ENCODE results near the gene EPHA3. TPM values are rescaled to one million over a fixed set of nuclear protein-coding genes. Genes with fewer than 3 reads are reported as not detected.

The EPHA3 gene
- total RNA-seq, 1 experiment from 2014 or later = 0.74 TPM

- POLR2A ChIA-PET = no interaction called here
- Mint-ChIP-seq H3K4me1 (no peaks in the 10 kb centered on the region), H3K36me3 (peaks cover 9% of the 10 kb centered on the region), H3K27ac (no peak overlapping the region), H3K9me3 (peaks cover 17% of the 10 kb centered on the region), H3K4me3 (no peak overlapping the region), H3K27me3 (ENCODE audit: low read depth) (no peaks in the 10 kb centered on the region)
- no peak for ATAC-seq
- CTCF ChIA-PET = no interaction called here
- no peak for TF ChIP-seq ZMAT4 (CRISPR knock-in tag; IDR thresholded peaks at IDR 0.05)
- TF ChIP-seq ZNF317 (CRISPR knock-in tag; IDR thresholded peaks at IDR 0.05; ENCODE audit: borderline replicate concordance, low read depth) = no peak
- TF ChIP-seq KAT7 (CRISPR knock-in tag; IDR thresholded peaks at IDR 0.05; ENCODE audit: borderline replicate concordance) = no peak
- no peak for TF ChIP-seq PRDM15 (CRISPR knock-in tag; IDR thresholded peaks at IDR 0.05)
- TF ChIP-seq NFATC4 (CRISPR knock-in tag; IDR thresholded peaks at IDR 0.05) = no peak
- no peak for DNase-seq (ENCODE audit: low spot score)
Observed at GRCh38 chr3:89079944-89080343, 27.5 kb upstream of the EPHA3 start.

GRCh38 chr3:89087851-89088250 is 19.6 kb upstream of the EPHA3 start:
- Mint-ChIP-seq H3K27me3 (ENCODE audit: low read depth) (no peaks in the 10 kb centered on the region), H3K4me1 (no peaks in the 10 kb centered on the region), H3K4me3 (no peak overlapping the region), H3K27ac (no peak overlapping the region), H3K36me3 (no peaks in the 10 kb centered on the region), H3K9me3 (no peaks in the 10 kb centered on the region)
- no peak for DNase-seq (ENCODE audit: low spot score)
- TF ChIP-seq PREB (CRISPR knock-in tag; IDR thresholded peaks at IDR 0.05; ENCODE audit: borderline replicate concordance) = no peak
- TF ChIP-seq USF2 (CRISPR knock-in tag; IDR thresholded peaks at IDR 0.05) = no peak
- no peak for TF ChIP-seq FOXP4 (CRISPR knock-in tag; IDR thresholded peaks at IDR 0.05)
- TF ChIP-seq ZSCAN18 (CRISPR knock-in tag; IDR thresholded peaks at IDR 0.05) = no peak
- no peak for TF ChIP-seq RORB (CRISPR knock-in tag; IDR thresholded peaks at IDR 0.05)
- no peak for TF ChIP-seq ERG (CRISPR knock-in tag; IDR thresholded peaks at IDR 0.05)
- no peak for TF ChIP-seq NR2C2 (CRISPR knock-in tag; IDR thresholded peaks at IDR 0.05)
- ATAC-seq = no peak
- ChIA-PET POLR2A (no interaction called here), CTCF (no interaction called here)

Data from WTC11 (cell line).